ENCODE data around the gene WDR36. TPM values are rescaled to one million over a fixed set of nuclear protein-coding genes. Genes with fewer than 3 reads are reported as not detected.

Gene WDR36
- total and polyA plus RNA-seq, 2 donors from 2014 or later, result 4.5 to 31.8 TPM

GRCh38 chr5:111121926-111122325 lies 29.8 kb downstream of the WDR36 start:
- H3K27ac ChIP-seq (ENCODE audit: low read depth in 2 of 2, low read length in 2 of 2), result no peak overlapping the region
- intact Hi-C loops (cut with DNase I), result no loop called here
- no peak overlapping the region for H3K9ac ChIP-seq (ENCODE audit: low read length in 3 of 3)
- H3K4me3 ChIP-seq (ENCODE audit: low read length in 3 of 3), result no peak overlapping the region
- no peaks in the 10 kb centered on the region for H3K4me1 ChIP-seq (ENCODE audit: control insufficient read depth in 2 of 3, insufficient read depth in 2 of 3, low read depth in 1 of 3, low read length in 3 of 3)
- FAIRE-seq (no peak), DNase-seq (no peak)
- peaks cover 10 to 31% (median 25%) of the 10 kb centered on the region in 3 donors for H3K36me3 ChIP-seq (ENCODE audit: control insufficient read depth in 2 of 3, insufficient read depth in 3 of 3, low read length in 3 of 3)
- H3K9me3 ChIP-seq (ENCODE audit: control insufficient read depth in 2 of 3, insufficient read depth in 1 of 3, low read length in 3 of 3), result no peaks in the 10 kb centered on the region
- H3K27me3 ChIP-seq (ENCODE audit: control insufficient read depth, insufficient read depth, low read length), result no peaks in the 10 kb centered on the region
- TF ChIP-seq CTCF (IDR thresholded peaks at IDR 0.05; ENCODE audit: borderline replicate concordance, extremely low read depth, insufficient read depth), result no peak

DNA sequence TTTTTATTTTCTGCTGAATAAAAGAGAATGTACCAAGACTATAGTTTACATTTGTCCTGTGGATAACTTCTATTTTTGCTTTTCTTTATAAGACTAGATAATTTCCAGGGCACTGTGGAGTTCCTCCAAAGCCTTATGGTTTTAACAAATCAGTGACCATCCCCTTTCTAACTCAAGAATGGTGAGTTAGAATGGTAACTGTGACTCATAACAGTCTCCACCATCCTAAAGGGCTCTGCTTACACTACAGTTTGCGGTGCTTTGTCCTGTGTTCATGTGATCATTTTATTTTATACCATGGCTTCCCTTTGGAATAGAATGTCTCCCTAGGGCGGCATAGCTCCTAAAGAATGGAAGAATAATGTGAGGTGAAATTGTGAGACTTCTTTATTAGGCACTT lies 30.2 kb downstream of the WDR36 start:
- no peak for FAIRE-seq
- Histone ChIP-seq H3K4me1 (ENCODE audit: control insufficient read depth in 2 of 3, insufficient read depth in 2 of 3, low read depth in 1 of 3, low read length in 3 of 3) (no peaks in the 10 kb centered on the region), H3K36me3 (ENCODE audit: control insufficient read depth in 2 of 3, insufficient read depth in 3 of 3, low read length in 3 of 3) (peaks cover 10 to 31% (median 25%) of the 10 kb centered on the region in 3 donors)

GRCh38 chr5:111124793-111125192 lies 32.6 kb downstream of the WDR36 start:
- Histone ChIP-seq H3K27ac (ENCODE audit: low read depth in 2 of 2, low read length in 2 of 2) (no peak overlapping the region), H3K27me3 (ENCODE audit: control insufficient read depth, insufficient read depth, low read length) (no peaks in the 10 kb centered on the region), H3K9ac (ENCODE audit: low read length in 3 of 3) (no peak overlapping the region), H3K4me3 (ENCODE audit: low read length in 3 of 3) (no peak overlapping the region), H3K36me3 (ENCODE audit: control insufficient read depth in 2 of 3, insufficient read depth in 3 of 3, low read length in 3 of 3) (peaks cover 4 to 31% (median 26%) of the 10 kb centered on the region in 3 donors), H3K4me1 (ENCODE audit: control insufficient read depth in 2 of 3, insufficient read depth in 2 of 3, low read depth in 1 of 3, low read length in 3 of 3) (no peaks in the 10 kb centered on the region), H3K9me3 (ENCODE audit: control insufficient read depth in 2 of 3, insufficient read depth in 1 of 3, low read length in 3 of 3) (no peaks in the 10 kb centered on the region)
- intact Hi-C loops (cut with DNase I), result no loop called here
- no peak for TF ChIP-seq CTCF (IDR thresholded peaks at IDR 0.05; ENCODE audit: borderline replicate concordance, extremely low read depth, insufficient read depth)
- FAIRE-seq (no peak), DNase-seq (no peak)

More for the DNA sequence above, 30.2 kb downstream of the WDR36 start:
- H3K9ac ChIP-seq (ENCODE audit: low read length in 3 of 3), result no peak overlapping the region
- no peaks in the 10 kb centered on the region for H3K9me3 ChIP-seq (ENCODE audit: control insufficient read depth in 2 of 3, insufficient read depth in 1 of 3, low read length in 3 of 3)
- DNase-seq, result no peak
- no peaks in the 10 kb centered on the region for H3K27me3 ChIP-seq (ENCODE audit: control insufficient read depth, insufficient read depth, low read length)
- no peak for TF ChIP-seq CTCF (IDR thresholded peaks at IDR 0.05; ENCODE audit: borderline replicate concordance, extremely low read depth, insufficient read depth)
- intact Hi-C loops (cut with DNase I), result no loop called here
- no peak overlapping the region for H3K27ac ChIP-seq (ENCODE audit: low read depth in 2 of 2, low read length in 2 of 2)
- no peak overlapping the region for H3K4me3 ChIP-seq (ENCODE audit: low read length in 3 of 3)

DNA sequence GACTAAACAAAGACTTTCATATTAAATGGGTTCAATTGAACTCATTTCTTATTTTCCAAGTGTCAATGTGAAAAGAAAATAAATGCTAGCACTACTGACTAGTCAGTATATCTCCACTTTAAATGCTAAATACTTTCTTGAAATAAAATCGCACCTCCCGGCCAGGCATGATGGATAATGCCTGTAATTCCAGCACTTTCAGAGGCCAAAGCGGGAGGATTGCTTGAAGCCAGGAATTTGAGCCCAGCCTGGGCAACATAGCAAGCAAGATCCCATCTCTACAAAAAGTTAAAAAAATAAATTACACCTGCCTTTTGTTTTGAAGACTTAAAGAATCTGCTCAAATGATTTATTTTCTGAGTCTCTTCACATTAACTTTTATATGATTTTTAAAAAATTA lies 34.7 kb downstream of the WDR36 start:
- H3K4me1 ChIP-seq (ENCODE audit: control insufficient read depth in 2 of 3, insufficient read depth in 2 of 3, low read depth in 1 of 3, low read length in 3 of 3), result no peaks in the 10 kb centered on the region
- H3K9me3 ChIP-seq (ENCODE audit: control insufficient read depth in 2 of 3, insufficient read depth in 1 of 3, low read length in 3 of 3), result no peaks in the 10 kb centered on the region
- no peaks in the 10 kb centered on the region for H3K27me3 ChIP-seq (ENCODE audit: control insufficient read depth, insufficient read depth, low read length)
- intact Hi-C loops (cut with DNase I), result no loop called here
- DNase-seq, result no peak
- H3K36me3 ChIP-seq (ENCODE audit: control insufficient read depth in 2 of 3, insufficient read depth in 3 of 3, low read length in 3 of 3), result peaks cover 0 to 17% (median 15%) of the 10 kb centered on the region in 3 donors
- no peak overlapping the region for H3K9ac ChIP-seq (ENCODE audit: low read length in 3 of 3)
- no peak overlapping the region for H3K27ac ChIP-seq (ENCODE audit: low read depth in 2 of 2, low read length in 2 of 2)
- no peak for TF ChIP-seq CTCF (IDR thresholded peaks at IDR 0.05; ENCODE audit: borderline replicate concordance, extremely low read depth, insufficient read depth)
- H3K4me3 ChIP-seq (ENCODE audit: low read length in 3 of 3), result no peak overlapping the region
- FAIRE-seq, result no peak

Measured in kidney (tissue), 14 donors.